Measurements from ENCODE around the gene ZC3H14.

GRCh38 chr14:88598097-88598675 lies 35.3 kb downstream of the ZC3H14 start:
- TF ChIP-seq ATF3 (IDR thresholded peaks at IDR 0.05; ENCODE audit: borderline replicate concordance, extremely low read depth, low read depth, low read length) (no peak), ZBTB33 (IDR thresholded peaks at IDR 0.05) (no peak), POLR2AphosphoS5 (IDR thresholded peaks at IDR 0.05; ENCODE audit: low read length) (no peak), EZH2 (IDR thresholded peaks at IDR 0.05; ENCODE audit: borderline replicate concordance, control insufficient read depth, low read depth, low read length) (no peak), CHD2 (IDR thresholded peaks at IDR 0.05; ENCODE audit: borderline replicate concordance, low read depth, low read length) (no peak), POLR2A (IDR thresholded peaks at IDR 0.05; ENCODE audit: low read depth, low read length) (no peak), SIN3A (IDR thresholded peaks at IDR 0.05; ENCODE audit: low read depth, low read length) (no peak), ATF7 (IDR thresholded peaks at IDR 0.05; ENCODE audit: low read depth) (no peak), CTCF (IDR thresholded peaks at IDR 0.05 in 2 of 3, conservative IDR thresholded peaks at IDR 0.05 in 1 of 3; ENCODE audit: control insufficient read depth in 2 of 3, extremely low read depth in 1 of 3, insufficient read depth in 1 of 3, low read depth in 3 of 3, low read length in 3 of 3) (no peak), HSF1 (IDR thresholded peaks at IDR 0.05; ENCODE audit: low read depth, low read length) (no peak), CHD1 (IDR thresholded peaks at IDR 0.05; ENCODE audit: low read depth, low read length) (no peak)

Measured in GM12878 (cell line).